Hematopoietic multipotent progenitor cell treated with erythropoietin and hydrocortisone succinate and interleukin-3 and kit ligand, for 17 days (in vitro differentiated cells): ENCODE results near the gene HSP90AB1.

ENCODE experiments used
- DNase-seq: peaks from one replicate; pipeline ENCODE4 v3.0.0-alpha.2; 2015; ENCODE audit warnings: low spot score

The HSP90AB1 gene

GRCh38 chr6:44269178-44269920 lies 22.4 kb downstream of the HSP90AB1 start:
- DNase-seq, result no peak

- no peak for DNase-seq
Observed at GRCh38 chr6:44269921-44270525, 23.1 kb downstream of the HSP90AB1 start, which contains the start of gene TMEM151B. Gene TMEM151B, plus strand, starts transcription at chr6:44270450. Its CDS starts 293 bp downstream, at chr6:44270743.

GRCh38 chr6:44270526-44271405 lies 23.9 kb downstream of the HSP90AB1 start:
- no peak for DNase-seq

GRCh38 chr6:44271406-44271723 lies 24.5 kb downstream of the HSP90AB1 start:
- DNase-seq, result no peak

DNA sequence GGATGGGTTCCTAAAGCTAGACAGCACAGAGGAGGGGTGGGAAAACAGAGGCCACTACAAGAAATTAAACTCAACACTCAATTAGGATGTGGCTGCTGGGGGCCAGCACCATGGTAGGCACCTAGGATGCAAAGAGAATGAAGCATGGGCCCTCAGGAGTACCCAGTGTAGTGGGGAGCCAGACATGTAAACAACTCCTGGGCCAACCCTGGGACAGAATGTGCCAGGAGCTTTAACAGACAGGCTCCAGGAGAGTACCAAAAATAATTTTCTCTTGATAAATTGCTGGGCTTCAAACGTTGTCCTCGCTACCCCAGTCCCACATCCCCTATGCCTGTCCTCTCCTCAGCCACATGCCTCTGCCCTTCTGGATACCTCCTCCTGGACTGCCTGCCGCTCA lies 25.0 kb downstream of the HSP90AB1 start:
- no peak for DNase-seq

- no peak for DNase-seq
Observed at GRCh38 chr6:44272529-44272928, 25.6 kb downstream of the HSP90AB1 start.

DNA sequence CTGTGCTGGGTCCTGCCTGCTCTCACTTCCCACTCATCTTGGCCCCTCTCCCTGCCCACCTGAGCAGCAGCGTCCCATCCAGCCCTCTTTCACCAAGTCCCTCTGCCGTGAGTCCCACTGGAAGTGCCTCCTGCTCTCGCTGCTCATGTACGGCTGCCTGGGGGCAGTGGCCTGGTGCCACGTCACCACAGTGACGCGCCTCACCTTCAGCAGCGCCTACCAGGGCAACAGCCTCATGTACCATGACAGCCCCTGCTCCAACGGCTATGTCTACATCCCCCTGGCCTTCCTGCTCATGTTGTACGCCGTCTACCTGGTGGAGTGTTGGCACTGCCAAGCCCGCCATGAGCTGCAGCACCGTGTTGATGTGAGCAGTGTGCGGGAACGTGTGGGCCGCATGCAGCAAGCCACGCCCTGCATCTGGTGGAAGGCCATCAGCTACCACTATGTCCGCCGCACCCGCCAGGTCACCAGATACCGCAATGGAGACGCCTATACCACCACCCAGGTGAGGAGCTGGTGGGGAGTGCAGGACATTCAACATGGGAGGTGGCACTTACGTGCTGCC lies 26.2 kb downstream of the HSP90AB1 start:
- DNase-seq, result no peak

DNA sequence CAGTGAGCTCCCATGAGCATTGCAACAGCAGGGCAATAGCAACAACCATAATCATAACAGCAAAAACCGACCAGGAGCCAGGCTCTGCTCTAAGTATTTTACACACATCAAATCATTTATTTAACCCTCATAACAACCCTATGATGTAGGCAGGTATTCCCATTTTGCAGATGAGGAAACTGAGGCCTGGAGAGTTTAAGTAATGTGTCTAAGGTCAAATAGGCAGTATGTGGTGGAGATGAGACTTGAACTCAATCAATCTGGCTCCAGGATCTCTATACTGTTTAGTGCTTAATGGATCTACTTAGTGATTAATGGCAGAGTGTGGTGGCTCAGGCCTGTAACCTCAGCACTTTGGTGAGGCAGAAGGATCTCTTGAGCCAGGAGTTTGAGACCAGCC lies 26.7 kb downstream of the HSP90AB1 start:
- no peak for DNase-seq

- no peak for DNase-seq
Observed at GRCh38 chr6:44275271-44275748, 28.4 kb downstream of the HSP90AB1 start.

DNA sequence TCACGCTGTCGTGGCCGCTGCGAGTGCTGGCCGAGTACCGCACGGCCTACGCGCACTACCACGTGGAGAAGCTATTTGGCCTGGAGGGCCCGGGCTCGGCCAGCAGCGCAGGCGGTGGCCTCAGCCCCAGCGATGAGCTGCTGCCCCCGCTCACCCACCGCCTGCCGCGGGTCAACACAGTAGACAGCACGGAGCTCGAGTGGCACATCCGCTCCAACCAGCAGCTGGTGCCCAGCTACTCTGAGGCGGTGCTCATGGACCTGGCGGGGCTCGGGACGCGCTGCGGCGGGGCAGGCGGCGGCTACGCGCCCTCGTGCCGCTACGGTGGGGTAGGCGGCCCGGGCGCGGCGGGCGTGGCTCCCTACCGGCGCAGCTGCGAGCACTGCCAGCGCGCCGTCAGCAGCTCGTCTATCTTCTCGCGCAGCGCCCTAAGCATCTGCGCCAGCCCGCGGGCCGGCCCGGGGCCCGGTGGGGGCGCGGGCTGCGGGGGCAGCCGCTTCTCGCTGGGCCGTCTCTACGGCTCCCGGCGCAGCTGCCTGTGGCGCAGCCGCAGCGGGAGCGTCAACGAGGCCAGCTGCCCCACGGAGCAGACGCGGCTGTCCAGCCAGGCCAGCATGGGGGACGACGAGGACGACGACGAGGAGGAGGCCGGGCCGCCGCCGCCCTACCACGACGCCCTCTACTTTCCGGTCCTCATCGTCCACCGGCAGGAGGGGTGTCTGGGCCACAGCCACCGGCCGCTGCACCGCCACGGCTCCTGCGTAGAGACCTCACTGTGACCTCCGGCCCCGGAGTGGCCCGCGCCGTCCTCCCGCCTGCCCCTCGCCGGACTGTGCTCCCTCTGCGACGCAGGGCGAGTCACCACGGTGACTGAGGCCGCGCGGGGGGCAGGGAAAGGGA lies 29.1 kb downstream of the HSP90AB1 start:
- no peak for DNase-seq

- no peak for DNase-seq
Observed at GRCh38 chr6:44276667-44277640, 30.1 kb downstream of the HSP90AB1 start.

- DNase-seq, result no peak
Observed at GRCh38 chr6:44277763-44278162, 30.9 kb downstream of the HSP90AB1 start.

GRCh38 chr6:44278315-44278714 lies 31.4 kb downstream of the HSP90AB1 start:
- no peak for DNase-seq

GRCh38 chr6:44278774-44279697 lies 32.1 kb downstream of the HSP90AB1 start:
- DNase-seq, result no peak

DNA sequence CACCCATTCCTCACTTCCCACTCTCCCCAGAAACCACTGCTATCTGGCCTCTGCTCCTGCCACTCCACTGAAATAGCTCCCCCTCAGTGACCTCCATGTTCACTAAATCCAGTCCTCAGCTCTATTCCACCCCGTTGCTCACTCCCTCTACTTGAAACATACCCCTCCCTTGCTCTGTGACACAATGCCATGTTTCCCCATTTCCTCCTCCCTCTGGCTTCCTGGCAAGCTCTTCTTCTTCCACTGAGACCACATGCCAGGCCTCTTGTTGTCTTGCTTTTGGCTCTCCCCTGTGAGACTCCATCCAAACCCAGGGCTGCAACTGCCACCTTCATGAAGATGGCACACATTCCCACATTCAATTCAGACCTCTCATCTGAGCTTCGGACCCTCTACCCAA lies 37.2 kb downstream of the HSP90AB1 start:
- no peak for DNase-seq

- DNase-seq, result no peak
Observed at GRCh38 chr6:44284867-44285266, 38.0 kb downstream of the HSP90AB1 start.

DNA sequence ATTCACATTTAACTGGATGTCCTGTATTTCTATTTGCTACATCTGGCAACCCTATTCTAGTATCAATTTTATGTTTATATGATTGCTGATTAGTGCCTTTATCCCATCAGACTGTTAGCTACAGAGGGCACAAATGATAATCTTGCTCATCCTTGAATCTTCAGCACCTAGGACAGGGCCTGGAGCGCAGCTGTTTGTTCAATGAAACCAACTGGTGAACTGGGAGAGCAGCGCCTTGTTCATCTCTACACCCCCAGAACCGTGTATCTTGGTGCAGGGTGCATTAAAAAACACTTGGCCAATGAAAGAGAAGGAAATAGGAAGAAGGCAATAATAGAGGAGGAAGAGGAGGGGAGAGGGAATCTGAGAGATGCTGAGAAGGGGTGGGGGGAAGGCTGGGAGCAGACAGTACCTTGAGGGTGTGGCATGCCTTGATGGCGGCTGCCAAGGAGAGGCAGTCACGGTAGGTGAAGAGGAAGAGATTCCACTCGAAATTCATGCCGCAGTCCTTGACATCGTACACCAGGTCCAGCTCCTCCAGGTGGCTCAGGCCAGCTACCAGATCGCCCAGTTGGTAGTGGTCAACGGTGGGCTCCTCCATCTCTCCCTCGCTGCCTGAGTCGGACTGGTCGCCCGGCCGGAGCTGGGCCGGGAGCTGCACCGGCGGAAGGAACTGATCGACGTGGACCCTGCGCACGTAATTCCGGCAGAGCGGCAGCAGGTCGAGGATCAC lies 38.8 kb downstream of the HSP90AB1 start:
- DNase-seq, result no peak

DNA sequence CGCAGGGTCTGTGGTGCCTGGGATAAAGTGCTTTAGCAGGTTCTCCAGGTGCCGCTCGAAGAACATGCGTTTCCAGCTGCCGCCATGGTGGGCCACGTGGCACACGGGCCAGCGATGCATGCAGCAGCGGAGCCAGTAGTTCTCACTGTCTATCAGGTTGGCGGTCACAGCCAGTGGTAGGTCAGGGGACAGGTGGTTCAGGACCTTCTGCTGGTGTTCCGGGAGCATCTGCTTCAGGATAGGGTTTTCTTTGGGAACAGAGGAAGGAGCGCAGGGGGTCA lies 39.3 kb downstream of the HSP90AB1 start:
- no peak for DNase-seq

DNA sequence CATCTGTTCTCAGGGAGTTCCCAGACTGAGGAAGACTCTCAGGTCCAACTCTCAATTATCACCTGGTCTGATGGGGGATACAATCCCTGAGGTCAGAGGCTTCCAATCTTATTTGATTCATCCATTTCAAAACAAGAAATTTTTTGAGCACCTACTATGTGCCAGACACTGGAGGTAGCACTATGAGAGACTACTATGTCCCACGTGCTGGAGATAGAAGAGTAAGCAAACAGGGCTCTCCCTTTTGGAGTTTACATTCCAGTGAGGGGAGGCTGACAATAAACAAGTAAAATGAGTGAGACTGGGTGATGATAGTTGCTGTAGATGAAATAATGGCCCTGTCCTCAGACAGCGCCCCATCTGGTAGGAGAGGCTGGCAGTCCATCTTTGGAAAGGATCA lies 39.8 kb downstream of the HSP90AB1 start:
- no peak for DNase-seq
